Stimulated activated CD4-positive, alpha-beta T cell treated with anti-CD3 and anti-CD28 coated beads, Interleukin-1b, Interleukin-23, amount 100 ng/mL, for 1 hour (primary cell): ENCODE data around the gene OTOA.
"Not testable (repeated sequence)": the region's sequence is repeated elsewhere in the genome, so short reads cannot be mapped to it uniquely, and the experiment has no call there.

ENCODE experiments used
- DNase-seq, 2 donors: peaks; one replicate each; pipeline ENCODE4 v3.0.0-alpha.2; 2020; ENCODE audit warnings: low read depth in 2 of 2

OTOA gene

DNA sequence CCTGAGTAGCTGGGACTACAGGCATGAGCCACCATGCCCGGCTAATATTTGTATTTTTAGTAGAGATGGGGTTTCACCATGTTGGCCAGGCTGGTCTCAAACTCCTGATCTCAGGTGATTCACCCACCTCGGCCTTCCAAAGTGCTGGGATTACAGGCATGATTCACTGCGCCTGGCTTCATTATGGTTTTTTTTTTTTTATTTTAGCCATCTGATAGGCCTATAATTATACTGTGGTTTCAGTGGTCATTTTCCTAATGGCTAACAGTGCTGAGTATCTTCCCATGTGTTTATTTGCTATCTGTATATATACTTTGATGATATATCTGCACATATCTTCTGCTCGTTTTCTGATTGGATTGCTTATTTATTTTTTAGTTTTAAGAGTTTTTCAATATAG is 10.7 kb downstream of the OTOA start:
- not testable (repeated sequence) for DNase-seq

DNA sequence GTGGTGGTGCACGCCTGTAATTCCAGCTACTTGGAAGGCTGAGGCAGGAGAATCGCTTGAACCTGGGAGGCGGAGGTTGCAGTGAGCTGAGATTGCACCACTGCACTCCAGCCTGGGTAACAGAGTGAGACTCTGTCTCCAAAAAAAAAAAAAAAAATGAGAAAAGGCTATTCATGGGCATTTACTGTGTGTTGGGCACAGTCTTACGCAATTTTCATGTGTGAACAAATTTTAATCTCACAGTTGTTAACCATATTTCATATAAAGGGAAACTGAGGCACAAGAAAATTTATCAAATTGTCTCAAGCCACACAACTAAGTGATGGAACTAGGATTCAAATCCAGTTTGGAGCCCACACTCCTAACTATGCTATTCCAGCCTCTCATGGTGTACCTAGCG is 16.9 kb downstream of the OTOA start:
- not testable (repeated sequence) for DNase-seq

DNA sequence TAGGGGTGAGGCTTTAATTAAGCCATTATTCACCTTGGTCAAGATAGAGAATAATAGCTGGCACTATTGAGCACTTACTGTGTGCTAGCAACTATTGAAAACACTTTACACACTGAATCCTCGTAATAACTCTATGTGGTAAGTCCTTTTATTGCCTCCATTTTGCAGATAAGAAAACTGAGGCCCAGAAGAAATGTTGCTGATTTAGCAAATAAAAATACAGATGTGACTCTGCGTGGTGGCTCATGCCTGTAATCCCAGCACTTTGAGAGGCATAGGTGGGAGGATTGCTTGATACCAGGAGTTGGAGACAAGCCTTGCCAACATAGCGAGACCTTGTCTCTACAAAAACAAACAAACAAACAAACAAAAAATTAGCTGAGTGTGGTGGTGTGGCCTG is 19.4 kb downstream of the OTOA start:
- no peak for DNase-seq

DNA sequence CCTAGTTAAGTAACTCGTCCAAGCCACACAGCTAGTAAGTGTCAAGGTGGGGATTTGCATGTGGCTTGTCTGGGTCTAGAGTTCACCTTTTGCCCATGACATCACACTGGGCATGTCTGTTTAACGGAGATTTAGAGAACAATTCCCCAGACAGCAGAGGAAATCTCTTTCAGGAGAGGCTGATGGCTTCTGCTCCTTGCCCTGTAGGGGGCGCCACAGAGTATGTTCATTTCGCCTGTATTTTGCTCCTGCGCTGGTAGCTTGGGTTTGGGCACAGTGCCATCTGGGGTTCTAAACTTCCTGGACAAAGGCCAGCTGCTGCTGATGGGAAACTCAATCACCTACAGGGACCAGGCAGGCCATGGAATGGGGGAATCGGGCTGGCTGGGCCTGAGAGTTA is 20.4 kb downstream of the OTOA start:
- no peak for DNase-seq

DNA sequence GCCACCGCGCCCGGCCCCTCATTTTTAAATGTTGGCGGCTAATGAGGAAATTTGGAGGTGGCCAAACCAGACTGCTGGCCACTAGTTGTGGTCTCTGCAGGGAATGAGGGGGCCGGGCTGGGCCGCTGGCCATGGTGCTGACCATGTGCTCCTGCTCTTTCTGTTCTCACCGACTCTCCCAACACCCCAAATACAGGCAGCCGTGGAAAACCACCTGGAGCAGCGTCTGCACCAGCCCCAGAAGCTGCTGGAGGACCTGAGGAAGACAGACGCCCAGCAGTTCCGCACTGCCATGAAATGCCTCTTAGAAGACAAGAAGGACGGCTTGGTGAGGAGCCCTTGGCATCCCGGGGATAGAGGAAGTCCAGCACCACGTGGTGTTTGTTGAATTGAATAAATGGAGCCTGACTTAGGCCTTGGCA is 21.3 kb downstream of the OTOA start:
- no peak for DNase-seq

DNA sequence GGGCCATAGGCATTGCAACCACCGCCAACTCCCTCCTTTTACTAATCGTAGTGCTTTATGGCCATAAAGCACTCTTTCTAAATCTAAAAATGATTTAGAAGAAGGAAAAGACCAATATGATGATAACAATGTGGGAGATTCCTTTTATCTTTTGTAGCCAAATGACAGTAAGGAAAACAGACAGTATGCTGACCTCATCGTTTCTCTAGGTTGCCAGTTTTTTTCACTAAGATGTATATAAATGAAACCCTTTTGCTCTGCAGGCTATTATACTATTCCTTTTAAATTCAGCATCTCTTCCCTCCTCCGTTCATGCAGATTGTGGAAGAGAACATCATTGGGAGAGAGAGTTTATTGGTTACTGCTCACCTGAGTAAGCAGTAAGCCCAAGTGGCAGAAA is 25.3 kb downstream of the OTOA start:
- no peak for DNase-seq

DNA sequence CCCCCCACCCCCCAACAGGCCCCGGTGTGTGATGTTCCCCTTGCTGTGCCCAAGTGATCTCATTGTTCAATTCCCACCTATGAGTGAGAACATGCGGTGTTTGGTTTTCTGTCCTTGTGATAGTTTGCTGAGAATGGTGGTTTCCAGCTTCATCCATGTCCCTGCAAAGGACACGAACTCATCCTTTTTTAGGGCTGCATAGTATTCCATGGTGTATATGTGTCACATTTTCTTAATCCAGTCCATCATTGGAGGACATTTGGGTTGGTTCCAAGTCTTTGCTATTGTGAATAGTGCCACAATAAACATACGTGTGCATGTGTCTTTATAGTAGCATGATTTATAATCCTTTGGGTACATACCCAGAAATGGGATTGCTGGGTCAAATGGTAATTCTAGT is 27.2 kb downstream of the OTOA start:
- not testable (repeated sequence) for DNase-seq

DNA sequence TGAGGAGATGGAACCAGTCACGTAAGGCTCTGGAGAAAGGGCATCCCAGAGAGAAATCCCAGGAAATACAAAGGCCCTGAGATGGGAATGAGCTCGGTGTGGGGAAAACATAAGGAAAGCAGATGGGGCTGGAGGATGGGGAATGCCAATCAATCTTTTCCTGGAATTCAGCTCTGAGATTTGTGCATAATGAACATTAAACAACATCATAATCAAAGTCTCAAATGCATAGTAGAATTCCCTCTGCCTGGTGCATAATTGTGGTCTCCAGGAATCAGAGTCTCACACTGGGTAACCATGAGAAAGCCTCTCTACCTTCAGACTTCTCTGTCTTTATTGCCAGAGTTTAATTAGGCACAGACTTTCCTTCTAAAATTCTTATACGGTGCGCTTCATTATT is 30.8 kb downstream of the OTOA start:
- DNase-seq, result no peak

DNA sequence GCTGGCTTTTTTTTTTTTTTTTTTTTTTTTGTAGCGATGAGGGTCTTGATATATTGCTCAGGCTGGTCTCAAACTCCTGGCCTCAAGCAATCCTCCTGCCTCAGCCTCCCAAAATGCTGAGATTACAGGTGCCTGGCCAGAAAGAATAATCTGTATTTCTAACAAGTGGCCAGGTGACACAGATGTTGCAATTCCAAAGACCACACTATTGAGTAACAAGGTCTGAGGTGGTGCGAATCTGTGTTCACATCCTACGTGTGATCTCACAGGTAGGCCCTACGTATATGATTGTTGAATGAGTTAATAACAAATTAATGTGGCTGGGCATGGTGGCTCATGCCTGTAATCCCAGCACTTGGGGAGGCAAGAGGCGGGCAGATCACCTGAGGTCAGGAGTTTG is 33.3 kb downstream of the OTOA start:
- no peak for DNase-seq

DNA sequence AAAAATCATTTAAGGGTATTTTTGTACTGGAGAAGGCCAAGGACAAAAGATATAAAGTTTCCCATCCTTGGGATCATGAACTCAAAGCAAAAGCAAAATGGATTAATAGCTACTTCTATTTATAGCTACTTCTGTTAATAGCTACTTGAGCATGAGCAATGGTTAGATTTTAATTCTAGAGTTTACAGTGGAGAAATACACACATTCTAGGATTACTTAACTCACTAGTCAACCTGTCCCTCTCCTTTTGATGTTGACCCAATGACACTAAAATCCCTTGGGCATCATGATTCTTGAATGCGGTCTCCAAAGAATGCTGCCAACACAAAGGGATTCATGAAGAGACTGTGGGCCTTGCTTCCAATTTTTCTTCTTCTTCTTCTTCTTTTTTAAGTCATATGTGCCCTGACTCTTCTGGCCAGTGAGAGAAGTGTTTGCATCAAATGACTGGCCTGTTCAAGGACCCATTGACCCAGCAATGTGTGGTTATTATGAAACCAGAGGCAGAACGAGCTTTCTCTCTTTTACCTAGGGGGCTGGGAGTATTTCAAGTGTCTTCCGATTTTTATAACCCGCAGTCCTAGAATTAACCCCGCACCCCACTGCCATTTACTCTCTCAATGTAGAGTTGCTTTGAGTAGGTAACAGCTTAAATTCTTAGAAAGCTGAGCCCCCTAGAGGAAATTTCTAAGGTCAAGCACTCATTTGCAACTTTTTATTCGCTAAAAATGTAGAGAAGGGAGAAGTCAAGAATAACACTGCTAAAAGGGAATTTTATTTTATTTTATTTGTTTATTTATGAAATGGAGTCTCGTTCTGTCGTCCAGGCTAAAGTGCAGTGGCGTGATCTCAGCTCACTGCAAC is 34.6 kb downstream of the OTOA start:
- DNase-seq, result no peak

DNA sequence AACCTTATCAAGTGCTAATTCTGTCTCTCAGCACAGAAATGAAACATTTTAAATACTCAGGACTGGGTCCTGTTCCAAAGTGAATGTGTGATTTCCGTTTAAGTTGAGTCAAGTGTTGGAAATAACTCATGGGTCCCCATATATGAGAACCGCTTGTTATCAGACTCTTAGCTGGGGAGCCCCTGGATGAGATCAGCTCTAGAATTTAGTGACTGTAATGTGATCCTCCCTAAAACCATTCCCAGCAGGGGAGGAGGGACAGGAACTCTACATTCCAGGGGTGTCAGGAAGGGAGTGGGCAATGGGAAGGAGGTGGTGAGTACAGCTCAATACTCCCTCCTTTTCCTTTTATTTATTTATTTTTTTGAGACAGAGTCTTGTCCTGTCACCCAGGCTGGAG is 37.5 kb downstream of the OTOA start:
- DNase-seq, result no peak

DNA sequence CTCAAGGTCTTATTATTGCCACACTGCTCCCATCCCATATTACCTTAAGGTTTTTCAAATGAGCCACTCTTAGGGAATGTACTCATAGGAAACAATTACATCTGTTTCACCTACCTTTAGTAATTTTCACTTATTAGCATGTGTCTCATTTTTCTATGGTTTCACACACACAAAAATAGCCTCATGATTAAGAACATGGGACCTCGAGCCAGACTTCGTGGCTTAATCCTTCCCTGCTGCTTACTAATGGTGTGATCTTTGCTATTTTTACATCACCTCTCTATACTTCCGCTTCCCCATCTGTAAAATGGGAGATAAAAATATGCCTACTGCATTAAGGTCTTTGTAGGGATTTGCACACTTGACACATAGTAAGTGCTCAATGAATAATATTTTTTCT is 38.5 kb downstream of the OTOA start:
- no peak for DNase-seq

DNA sequence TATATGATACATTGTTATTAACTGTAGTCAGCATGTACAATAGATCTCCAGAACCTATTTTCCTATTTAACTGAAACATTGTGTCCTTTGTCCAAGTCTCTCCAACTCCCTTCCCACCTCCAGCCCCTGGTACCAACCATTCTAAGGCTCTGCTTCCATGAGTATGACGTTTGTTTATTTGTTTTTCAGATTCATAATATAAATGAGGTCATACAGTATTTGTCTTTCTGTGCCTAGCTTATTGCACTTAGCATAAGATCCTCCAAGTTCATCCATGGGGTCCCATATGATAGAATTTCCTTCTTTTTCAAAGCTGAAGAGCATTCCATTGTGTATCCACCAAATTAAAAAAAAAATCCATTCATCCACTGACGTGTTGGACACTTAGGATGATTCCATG is 39.4 kb downstream of the OTOA start:
- no peak for DNase-seq

DNA sequence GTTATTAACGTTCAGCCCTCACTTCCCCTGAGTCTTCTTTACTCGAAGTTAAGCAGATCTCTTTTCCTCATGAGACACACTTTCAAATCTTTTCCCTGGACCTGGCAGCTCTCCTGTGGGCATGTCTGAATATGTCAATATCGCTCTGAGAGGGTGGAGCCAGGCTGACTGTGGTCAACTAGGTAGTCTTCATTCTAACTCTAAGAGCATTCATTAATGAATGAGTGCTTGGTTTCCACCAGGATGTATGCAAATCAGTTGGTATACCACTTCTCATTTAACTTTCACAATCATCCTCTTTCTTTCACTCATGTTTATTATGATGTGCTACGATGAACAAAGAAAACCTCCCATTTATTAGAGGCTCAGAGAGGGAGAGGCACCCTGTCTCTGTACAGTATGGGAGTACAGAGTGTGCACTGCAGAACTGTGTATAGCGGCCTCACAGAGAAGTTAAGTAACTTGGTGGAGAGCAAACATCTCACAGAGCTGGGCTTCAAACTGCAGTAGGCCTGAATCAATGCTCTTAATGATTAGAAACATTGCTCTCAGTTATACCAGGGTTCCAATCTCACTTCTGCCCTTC is 39.9 kb downstream of the OTOA start:
- DNase-seq, result no peak

DNA sequence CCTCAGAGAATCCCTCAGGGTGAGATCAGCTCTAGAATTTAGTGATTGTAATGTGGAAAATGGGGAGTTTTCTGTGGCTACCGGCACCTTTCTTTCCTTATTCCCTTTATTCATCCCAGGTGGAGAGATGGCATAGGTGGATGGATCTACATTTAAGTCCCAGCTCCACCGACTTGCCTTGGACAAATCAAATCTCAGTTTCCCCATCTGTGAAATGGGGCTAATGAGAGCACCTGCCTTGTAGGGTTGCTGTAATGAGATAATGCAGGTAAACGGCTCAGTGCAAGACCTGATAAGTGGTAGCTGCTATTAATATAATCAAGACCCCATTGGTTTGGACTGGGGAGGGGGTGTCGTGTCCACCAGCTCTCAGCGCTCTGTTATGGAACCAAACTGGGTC is 40.5 kb downstream of the OTOA start:
- no peak for DNase-seq

DNA sequence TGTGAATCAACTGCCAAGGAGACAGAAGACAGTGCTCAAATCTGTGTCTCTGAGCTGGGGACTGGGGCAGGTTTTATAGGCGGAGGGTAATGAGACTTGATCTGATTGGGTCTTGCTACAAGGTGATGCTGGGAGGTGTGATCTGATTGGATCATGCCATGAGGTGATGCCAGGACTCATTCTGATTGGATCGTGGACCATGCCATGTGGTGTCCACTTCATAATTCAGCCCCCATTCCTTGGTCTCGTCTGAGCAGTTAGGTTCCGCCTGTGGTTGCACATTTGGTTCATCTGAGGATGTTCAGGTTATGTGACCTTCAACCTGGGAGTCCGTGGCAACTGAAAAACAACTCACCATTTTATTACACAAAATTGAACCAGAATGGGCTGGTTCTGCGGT is 41.0 kb downstream of the OTOA start:
- no peak for DNase-seq

DNA sequence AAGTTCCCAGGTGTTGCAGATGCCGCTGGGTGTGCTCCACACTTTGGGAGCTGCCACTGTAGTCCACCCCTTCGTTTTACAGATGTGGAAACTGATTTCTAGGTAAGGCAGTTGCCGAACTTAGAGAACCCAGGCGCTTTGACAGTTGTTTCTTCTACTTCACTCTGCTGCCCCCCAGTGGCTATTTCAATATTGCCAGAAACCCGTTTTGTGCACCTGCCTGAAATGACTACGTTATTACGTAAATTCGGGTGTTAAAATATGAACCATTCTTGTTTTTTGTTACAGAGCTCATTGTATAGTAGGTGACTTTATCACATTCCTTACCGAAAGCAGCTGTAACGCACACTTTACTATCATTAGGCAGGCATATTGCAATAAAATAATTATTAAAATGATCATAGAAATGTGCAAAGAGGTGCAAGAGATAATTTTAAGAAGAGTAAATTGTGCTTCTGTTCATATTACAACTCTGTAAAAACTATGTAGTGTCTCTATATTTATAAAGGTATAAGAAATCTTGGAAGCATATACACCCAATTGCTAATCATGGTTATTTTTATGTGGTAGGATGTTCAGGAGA is 44.9 kb downstream of the OTOA start:
- DNase-seq, result peak; percentile 74 to 85

DNA sequence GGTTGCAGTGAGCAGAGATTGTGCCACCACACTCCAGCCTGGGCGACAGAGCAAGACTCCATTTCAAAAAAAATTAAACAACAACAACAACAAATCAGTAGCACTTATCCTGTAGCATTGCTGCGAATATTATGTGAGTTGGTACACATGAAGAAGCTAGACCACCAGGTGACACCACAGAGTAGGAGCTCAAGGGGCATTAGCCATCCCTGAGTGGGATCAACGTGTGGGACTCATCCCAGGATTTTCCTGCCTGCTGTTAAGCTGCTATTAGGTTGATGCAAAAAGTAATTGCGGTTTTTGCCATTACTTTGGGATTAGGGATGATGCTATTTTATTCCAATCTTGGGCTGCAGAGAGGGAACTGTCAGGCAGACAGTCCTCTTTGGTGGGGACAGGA is 47.2 kb downstream of the OTOA start:
- no peak for DNase-seq

DNA sequence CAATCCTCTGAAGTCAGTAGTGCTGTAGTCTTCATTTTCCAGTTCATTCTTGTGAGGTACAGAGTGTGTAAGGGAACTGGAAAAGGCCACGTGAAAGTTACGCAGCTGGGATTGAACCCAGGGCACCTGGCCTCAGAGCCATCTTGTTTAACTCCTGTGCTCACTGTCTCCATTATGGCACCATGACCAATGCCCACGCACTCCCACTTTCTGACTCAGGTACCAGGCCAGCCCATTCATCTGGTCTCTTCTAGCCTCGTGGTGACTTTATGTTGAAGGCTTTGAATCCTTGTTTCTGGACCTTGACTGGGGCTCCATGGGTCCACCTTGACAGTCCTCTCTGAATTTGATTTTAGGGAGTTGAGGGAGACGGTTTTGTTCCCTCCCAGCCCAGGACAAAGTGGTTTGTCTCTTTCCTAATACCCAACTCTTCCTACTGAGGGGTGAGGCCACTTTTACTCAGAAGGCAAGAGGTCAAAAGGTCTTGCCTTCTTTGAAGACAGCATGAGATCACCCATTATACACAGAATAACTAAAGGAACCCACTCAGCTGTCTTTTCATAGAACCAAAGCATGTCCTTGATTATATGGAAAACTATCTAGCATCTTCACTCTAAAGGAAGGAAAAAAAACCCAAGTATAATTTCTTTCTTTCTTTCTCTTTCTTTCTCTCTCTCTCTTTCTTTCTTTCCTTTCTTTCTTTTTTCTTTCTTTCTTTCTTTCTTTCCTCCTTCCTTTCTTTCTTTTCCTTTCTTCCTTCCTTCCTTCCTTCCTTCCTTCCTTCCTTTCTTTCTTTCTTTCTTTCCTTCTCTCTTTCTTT is 50.0 kb downstream of the OTOA start:
- no peak for DNase-seq

DNA sequence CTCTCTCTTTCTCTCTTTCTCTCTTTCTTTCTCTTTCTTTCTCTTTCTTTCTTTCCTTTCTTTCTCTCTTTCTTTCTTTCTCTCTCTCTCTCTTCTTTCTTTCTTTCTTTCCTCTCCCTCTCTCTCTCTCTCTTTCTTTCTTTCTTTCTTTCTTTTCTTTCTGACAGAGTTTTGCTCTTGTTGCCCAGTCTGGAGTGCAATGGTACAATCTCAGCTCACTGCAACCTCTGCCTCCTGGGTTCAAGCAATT is 50.5 kb downstream of the OTOA start:
- not testable (repeated sequence) for DNase-seq

DNA sequence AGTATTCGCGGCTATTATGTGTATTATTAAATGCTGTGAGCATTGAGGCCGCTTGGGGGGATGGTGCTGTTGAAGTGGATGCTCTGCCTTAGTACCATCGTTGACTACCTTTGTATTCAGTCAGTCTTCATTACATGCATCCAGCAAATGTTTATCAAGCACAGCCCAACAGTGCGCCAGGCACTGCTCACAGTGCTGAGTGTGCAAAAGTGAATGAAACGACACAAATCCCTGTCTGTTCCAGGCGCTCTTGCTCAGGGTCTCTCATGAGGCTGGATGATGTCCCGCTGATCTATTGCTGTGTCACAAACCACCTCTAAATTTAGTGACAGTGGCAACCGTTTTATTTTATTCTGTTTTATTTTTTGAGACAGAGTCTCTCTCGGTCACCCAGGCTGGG is 53.8 kb downstream of the OTOA start:
- no peak for DNase-seq

DNA sequence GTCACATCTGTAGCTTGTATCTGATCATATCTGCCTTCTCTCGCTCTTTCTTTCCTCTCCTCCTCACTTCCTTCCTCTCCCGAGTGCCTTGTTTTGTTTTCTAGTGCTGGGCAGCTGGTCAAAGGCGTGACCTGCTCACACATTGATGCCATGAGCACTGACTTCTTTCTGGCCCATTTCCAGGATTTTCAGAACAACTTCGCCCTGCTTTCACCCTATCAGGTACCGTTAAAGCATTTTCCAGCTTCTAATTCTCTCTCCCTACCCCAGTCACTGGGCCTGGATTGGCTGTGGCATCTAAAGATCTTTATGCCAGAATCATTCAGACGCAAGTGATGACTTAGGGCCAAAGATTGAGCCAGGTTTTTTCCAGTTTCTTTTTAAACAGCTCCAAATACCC is 55.5 kb downstream of the OTOA start:
- DNase-seq, result no peak

DNA sequence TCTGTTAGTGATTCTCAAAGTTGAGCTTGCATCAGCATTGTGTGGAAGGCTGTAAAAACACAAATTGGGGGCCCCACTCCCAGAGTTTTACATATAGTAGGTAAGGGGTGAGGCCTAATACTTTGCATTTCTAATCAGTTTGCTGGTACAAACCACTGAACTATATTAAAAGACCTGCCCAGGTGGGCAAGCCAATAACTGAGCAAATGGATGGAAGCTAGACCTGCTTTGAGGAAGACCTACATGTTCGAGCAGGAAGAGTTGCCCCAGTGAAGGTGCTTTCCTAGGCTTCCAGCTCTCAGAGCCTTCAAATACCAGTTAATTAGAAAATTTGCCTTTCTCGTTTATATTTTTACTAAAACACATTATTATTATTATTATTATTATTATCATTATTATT is 56.8 kb downstream of the OTOA start:
- no peak for DNase-seq
